ENCODE measurements around the gene CNST.

DNA sequence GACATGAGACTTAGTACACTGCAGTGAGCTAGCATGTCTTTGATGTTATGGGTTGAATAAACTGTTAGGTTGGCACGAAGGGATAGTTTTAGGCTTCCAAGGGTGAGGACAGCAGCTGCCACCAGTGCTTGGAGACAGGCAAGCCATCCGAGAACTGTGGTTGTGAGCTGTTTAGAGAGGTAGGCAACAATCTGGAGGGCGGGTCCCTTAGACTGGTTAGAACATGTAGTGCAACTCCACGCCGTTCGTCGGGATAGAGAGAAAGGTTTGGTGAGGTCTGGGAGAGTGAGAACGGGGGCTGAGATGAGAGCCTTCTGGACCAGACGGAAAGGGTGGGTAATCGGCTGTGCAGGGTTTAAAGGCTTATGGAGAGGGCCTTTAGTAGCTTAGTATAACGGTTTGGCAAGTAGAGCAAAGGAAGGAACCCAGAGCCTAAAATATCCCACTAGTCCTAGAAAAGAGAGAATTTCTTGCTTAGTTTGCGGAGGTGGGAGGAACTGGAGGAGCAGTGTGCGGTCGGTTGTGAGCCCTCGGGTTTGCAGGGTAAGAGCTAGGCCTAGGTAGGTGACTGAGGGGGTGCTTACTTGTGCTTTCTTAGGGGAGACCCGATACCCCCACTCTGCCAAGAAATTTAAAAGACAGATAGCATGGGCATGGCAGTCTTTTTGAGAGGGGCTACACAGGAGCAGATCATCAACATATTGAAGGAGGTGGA, 72.8 kb downstream of the CNST start:
- TF ChIP-seq EZH2 (IDR thresholded peaks at IDR 0.05; ENCODE audit: borderline replicate concordance, low read depth, low read length, poor library complexity, severe bottlenecking) (no peak), CTCF (conservative IDR thresholded peaks at IDR 0.05; ENCODE audit: low read depth, low read length) (no peak)

Measured in A673 (cell line).